GM12878 (cell line): ENCODE results near the gene LRRC74B. TPM values are rescaled to one million over a fixed set of nuclear protein-coding genes. Genes with fewer than 3 reads are reported as not detected.

Source experiments
- BCLAF1 ChIP-seq: fragments of 450-650 bp; IDR thresholded peaks from 2 replicates; pipeline ENCODE4 v1.6.1; 2017; ENCODE audit warnings: antibody characterized with exemption, mild to moderate bottlenecking, moderate library complexity
- BRCA1 ChIP-seq: IDR thresholded peaks from 2 replicates; pipeline ENCODE4 v1.6.1; 2011; ENCODE audit warnings: low read depth, low read length, improper control_type of control experiment
- CBX3 ChIP-seq: fragments of 200-600 bp; sonication (generic); IDR thresholded peaks from 2 replicates; pipeline ENCODE4 v1.6.1; 2016; ENCODE audit warnings: low read depth, borderline replicate concordance
- CBX5 ChIP-seq: sonication (generic); IDR thresholded peaks from 2 replicates; pipeline ENCODE4 v1.6.1; 2016; ENCODE audit warnings: low read depth, moderate library complexity, mild to moderate bottlenecking, inconsistent platforms
- CREM ChIP-seq: IDR thresholded peaks from 2 replicates; pipeline ENCODE4 v1.6.1; 2014; ENCODE audit warnings: antibody characterized with exemption, low read depth
- ETV6 ChIP-seq, 2 experiments: fragments of 450-650 bp in 1 of 2; IDR thresholded peaks in 1 of 2; conservative IDR thresholded peaks in 1 of 2; 2 replicates each; pipeline ENCODE4 v1.6.1; 2014; ENCODE audit warnings: antibody characterized with exemption in 1 of 2, borderline replicate concordance in 1 of 2, low read depth in 1 of 2, mild to moderate bottlenecking in 1 of 2, moderate library complexity in 1 of 2
- IRF3 ChIP-seq: fragments of 450-650 bp; IDR thresholded peaks from 2 replicates; pipeline ENCODE4 v1.6.1; 2014; ENCODE audit warnings: mild to moderate bottlenecking
- IRF5 ChIP-seq: fragments of 450-650 bp; IDR thresholded peaks from 2 replicates; pipeline ENCODE4 v1.6.1; 2017; ENCODE audit warnings: borderline replicate concordance
- JUND ChIP-seq: IDR thresholded peaks from 2 replicates; pipeline ENCODE4 v1.6.1; 2012; ENCODE audit warnings: low read depth, mild to moderate bottlenecking, low read length, improper control_type of control experiment, moderate library complexity
- KLF5 ChIP-seq: fragments of 450-650 bp; IDR thresholded peaks from 2 replicates; pipeline ENCODE4 v1.6.1; 2014; ENCODE audit warnings: mild to moderate bottlenecking; ENCODE audit not compliant: partially characterized antibody
- MTA2 ChIP-seq: fragments of 450-650 bp; IDR thresholded peaks from 2 replicates; pipeline ENCODE4 v1.6.1; 2016; ENCODE audit warnings: low read depth, mild to moderate bottlenecking, moderate library complexity
- MYC ChIP-seq: IDR thresholded peaks from 2 replicates; pipeline ENCODE4 v1.6.1; 2011; ENCODE audit warnings: mild to moderate bottlenecking, low read length, moderate library complexity, inconsistent platforms; ENCODE audit not compliant: insufficient read depth, insufficient replicate concordance, insufficient read length, severe bottlenecking
- NFXL1 ChIP-seq: fragments of 450-650 bp; IDR thresholded peaks from 2 replicates; pipeline ENCODE4 v1.6.1; 2017; ENCODE audit warnings: antibody characterized with exemption, mild to moderate bottlenecking, borderline replicate concordance
- NFYA ChIP-seq: IDR thresholded peaks from 2 replicates; pipeline ENCODE4 v1.6.1; 2011; ENCODE audit warnings: low read depth, mild to moderate bottlenecking, low read length, improper control_type of control experiment, borderline replicate concordance
- NR2F1 ChIP-seq: fragments of 450-650 bp; conservative IDR thresholded peaks from 2 replicates; pipeline ENCODE4 v1.6.1; 2017; ENCODE audit warnings: mild to moderate bottlenecking
- RB1 ChIP-seq: fragments of 450-650 bp; formaldehyde crosslinking; IDR thresholded peaks from 2 replicates; pipeline ENCODE4 v1.6.1; 2017; ENCODE audit warnings: mild to moderate bottlenecking, borderline replicate concordance
- SIN3A ChIP-seq: IDR thresholded peaks from 2 replicates; pipeline ENCODE4 v1.6.1; 2012; ENCODE audit warnings: low read depth, low read length, improper control_type of control experiment
- SRF ChIP-seq, 2 experiments: IDR thresholded peaks; 2 replicates each; pipeline ENCODE4 v1.6.1; 2011; ENCODE audit warnings: low read depth in 2 of 2, low read length in 2 of 2, mild to moderate bottlenecking in 1 of 2, moderate library complexity in 1 of 2
- TARDBP ChIP-seq: IDR thresholded peaks from 2 replicates; pipeline ENCODE4 v1.6.1; 2016; ENCODE audit warnings: borderline replicate concordance
- TBL1XR1 ChIP-seq: IDR thresholded peaks from 2 replicates; pipeline ENCODE4 v1.6.1; 2012; ENCODE audit warnings: low read depth, low read length, improper control_type of control experiment
- ZSCAN29 ChIP-seq: fragments of 450-650 bp; IDR thresholded peaks from 2 replicates; pipeline ENCODE4 v1.6.1; 2017; ENCODE audit warnings: mild to moderate bottlenecking, moderate library complexity
- polyA plus RNA-seq, 11 experiments: library from polyadenylated mRNA; depleted of rRNA in 4 of 11; unstranded in 6 of 11; stranded (reverse) in 5 of 11; fragments of >200 nt; fragmentation: Nextera tagmentation in 4 of 11; fragmentation: Illumina TruSeq in 1 of 11; extraction: Ambion mirVana in 4 of 11; extraction: Trizol in 1 of 11; gene quantifications; 1 replicate in 1 of 11; 2 replicates in 10 of 11; pipeline versions ENCODE4 v1.2.1 to v1.2.3, GENCODE V29; 2011 to 2016; ENCODE audit warnings: inconsistent platforms in 2 of 11, missing spikeins in 2 of 11, low read depth in 1 of 11
- total RNA-seq, 4 experiments: library from RNA; depleted of rRNA in 3 of 4; stranded (reverse); fragments of >200 nt in 3 of 4; fragmentation: Illumina TruSeq in 1 of 4; extraction: Trizol in 1 of 4; gene quantifications; 2 replicates each; pipeline versions ENCODE4 v1.2.1 to v1.2.3, GENCODE V29; 2013 to 2021
- TF ChIP-seq, protein P1 (sequence below): fragments of 450-650 bp; IDR thresholded peaks from 2 replicates; pipeline ENCODE4 v1.6.1; 2018; ENCODE audit warnings: mild to moderate bottlenecking, low read depth, moderate library complexity; ENCODE audit not compliant: partially characterized antibody

Gene LRRC74B
- total and polyA plus RNA-seq, 10 of the 15 experiments (the other 5 are each of a cell fraction or from before 2014, with no cell fraction given) = not detected

DNA sequence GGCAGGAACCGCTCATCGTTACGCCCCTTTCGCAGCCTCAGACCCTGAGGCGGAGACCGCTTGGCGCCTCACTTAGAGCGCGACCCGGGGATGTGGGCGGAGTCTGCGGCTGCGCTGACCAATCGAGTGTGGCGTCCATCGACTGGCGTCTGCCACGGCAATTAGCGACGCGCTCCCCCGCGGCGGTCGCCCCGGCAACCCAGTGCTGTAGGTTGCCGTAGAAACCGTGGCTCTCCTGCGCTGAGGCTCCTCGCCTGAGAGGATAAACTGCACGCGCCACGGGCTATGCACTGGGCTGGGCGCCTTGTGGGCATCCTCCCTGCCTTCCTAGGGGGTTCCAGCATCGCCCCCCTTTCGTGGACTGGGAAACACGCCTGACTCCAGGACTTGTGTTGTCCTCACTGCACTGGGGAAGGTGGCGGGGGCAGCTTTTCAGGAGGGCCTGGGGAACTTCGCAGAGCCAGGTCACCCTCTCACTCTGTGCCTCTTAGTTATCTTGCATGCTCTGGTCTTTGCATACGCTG lies 31.5 kb upstream of the LRRC74B start (continued):
- TF ChIP-seq, protein P1, sequence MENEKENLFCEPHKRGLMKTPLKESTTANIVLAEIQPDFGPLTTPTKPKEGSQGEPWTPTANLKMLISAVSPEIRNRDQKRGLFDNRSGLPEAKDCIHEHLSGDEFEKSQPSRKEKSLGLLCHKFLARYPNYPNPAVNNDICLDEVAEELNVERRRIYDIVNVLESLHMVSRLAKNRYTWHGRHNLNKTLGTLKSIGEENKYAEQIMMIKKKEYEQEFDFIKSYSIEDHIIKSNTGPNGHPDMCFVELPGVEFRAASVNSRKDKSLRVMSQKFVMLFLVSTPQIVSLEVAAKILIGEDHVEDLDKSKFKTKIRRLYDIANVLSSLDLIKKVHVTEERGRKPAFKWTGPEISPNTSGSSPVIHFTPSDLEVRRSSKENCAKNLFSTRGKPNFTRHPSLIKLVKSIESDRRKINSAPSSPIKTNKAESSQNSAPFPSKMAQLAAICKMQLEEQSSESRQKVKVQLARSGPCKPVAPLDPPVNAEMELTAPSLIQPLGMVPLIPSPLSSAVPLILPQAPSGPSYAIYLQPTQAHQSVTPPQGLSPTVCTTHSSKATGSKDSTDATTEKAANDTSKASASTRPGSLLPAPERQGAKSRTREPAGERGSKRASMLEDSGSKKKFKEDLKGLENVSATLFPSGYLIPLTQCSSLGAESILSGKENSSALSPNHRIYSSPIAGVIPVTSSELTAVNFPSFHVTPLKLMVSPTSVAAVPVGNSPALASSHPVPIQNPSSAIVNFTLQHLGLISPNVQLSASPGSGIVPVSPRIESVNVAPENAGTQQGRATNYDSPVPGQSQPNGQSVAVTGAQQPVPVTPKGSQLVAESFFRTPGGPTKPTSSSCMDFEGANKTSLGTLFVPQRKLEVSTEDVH = no peak
- TF ChIP-seq SIN3A (no peak), IRF3 (no peak; the same call in 1 of the 2 replicates), NR2F1 (no peak), BCLAF1 (no peak), BRCA1 (no peak), TARDBP (no peak), JUND (no peak), ETV6 (conservative IDR thresholded peaks at IDR 0.05 in 1 of 2, IDR thresholded peaks at IDR 0.05 in 1 of 2; ENCODE audit: borderline replicate concordance in 1 of 2, low read depth in 1 of 2) (no peak), SRF (IDR thresholded peaks at IDR 0.05; ENCODE audit: low read depth in 2 of 2, low read length in 2 of 2) (no peak), NFXL1 (no peak), CREM (peak; percentile 40; the same call in 1 of the 2 replicates), MTA2 (no peak), CBX5 (no peak), MYC (no peak), ZSCAN29 (no peak), CBX3 (no peak), NFYA (no peak), IRF5 (no peak), RB1 (no peak), TBL1XR1 (no peak), KLF5 (no peak)
